ENCODE results near the gene CARMIL1.
A peak's percentile ranks its signal among the peaks of the same experiment; 100 is the strongest.

CARMIL1 gene

GRCh38 chr6:25418454-25419052 lies 139.4 kb downstream of the CARMIL1 start:
- no peak for TF ChIP-seq JUND (IDR thresholded peaks at IDR 0.05; ENCODE audit: low read depth)
- in situ Hi-C loops (cut with HindIII; ENCODE audit: low pct_unique_long_range_greater_than_20kb, low sequenced_read_pairs), result no loop called here
- DNase-seq (ENCODE audit: low read depth in 1 of 2, low spot score in 1 of 2), result no peak

- TF ChIP-seq JUND (IDR thresholded peaks at IDR 0.05; ENCODE audit: low read depth), result no peak
- DNase-seq (ENCODE audit: low read depth in 1 of 2, low spot score in 1 of 2), result no peak
- in situ Hi-C loops (cut with HindIII; ENCODE audit: low pct_unique_long_range_greater_than_20kb, low sequenced_read_pairs), result no loop called here
Observed at GRCh38 chr6:25419879-25420278, 140.7 kb downstream of the CARMIL1 start.

- DNase-seq (ENCODE audit: low read depth in 1 of 2, low spot score in 1 of 2), result no peak
- no peak for TF ChIP-seq JUND (IDR thresholded peaks at IDR 0.05; ENCODE audit: low read depth)
- in situ Hi-C loops (cut with HindIII; ENCODE audit: low pct_unique_long_range_greater_than_20kb, low sequenced_read_pairs), result no loop called here
Observed at GRCh38 chr6:25423358-25423757, 144.2 kb downstream of the CARMIL1 start.

- in situ Hi-C loops (cut with HindIII; ENCODE audit: low pct_unique_long_range_greater_than_20kb, low sequenced_read_pairs), result no loop called here
- no peak for TF ChIP-seq JUND (IDR thresholded peaks at IDR 0.05; ENCODE audit: low read depth)
- DNase-seq (ENCODE audit: low read depth in 1 of 2, low spot score in 1 of 2), result no peak
Observed at GRCh38 chr6:25424303-25424702, 145.1 kb downstream of the CARMIL1 start.

- TF ChIP-seq JUND (IDR thresholded peaks at IDR 0.05; ENCODE audit: low read depth), result no peak
- in situ Hi-C loops (cut with HindIII; ENCODE audit: low pct_unique_long_range_greater_than_20kb, low sequenced_read_pairs), result no loop called here
- no peak for DNase-seq (ENCODE audit: low read depth in 1 of 2, low spot score in 1 of 2)
Observed at GRCh38 chr6:25427549-25427948, 148.4 kb downstream of the CARMIL1 start.

- no peak for TF ChIP-seq JUND (IDR thresholded peaks at IDR 0.05; ENCODE audit: low read depth)
- DNase-seq (ENCODE audit: low read depth in 1 of 2, low spot score in 1 of 2), result no peak
- in situ Hi-C loops (cut with HindIII; ENCODE audit: low pct_unique_long_range_greater_than_20kb, low sequenced_read_pairs), result no loop called here
Observed at GRCh38 chr6:25428758-25429317, 149.7 kb downstream of the CARMIL1 start.

- no peak for TF ChIP-seq JUND (IDR thresholded peaks at IDR 0.05; ENCODE audit: low read depth)
- no peak for DNase-seq (ENCODE audit: low read depth in 1 of 2, low spot score in 1 of 2)
- in situ Hi-C loops (cut with HindIII; ENCODE audit: low pct_unique_long_range_greater_than_20kb, low sequenced_read_pairs), result no loop called here
Observed at GRCh38 chr6:25431306-25431974, 152.3 kb downstream of the CARMIL1 start.

GRCh38 chr6:25431975-25432307 lies 152.8 kb downstream of the CARMIL1 start:
- no peak for TF ChIP-seq JUND (IDR thresholded peaks at IDR 0.05; ENCODE audit: low read depth)
- DNase-seq (ENCODE audit: low read depth in 1 of 2, low spot score in 1 of 2), result no peak
- in situ Hi-C loops (cut with HindIII; ENCODE audit: low pct_unique_long_range_greater_than_20kb, low sequenced_read_pairs), result no loop called here

GRCh38 chr6:25434921-25435320 lies 155.7 kb downstream of the CARMIL1 start:
- no peak for DNase-seq (ENCODE audit: low read depth in 1 of 2, low spot score in 1 of 2)
- TF ChIP-seq JUND (IDR thresholded peaks at IDR 0.05; ENCODE audit: low read depth), result no peak
- in situ Hi-C loops (cut with HindIII; ENCODE audit: low pct_unique_long_range_greater_than_20kb, low sequenced_read_pairs), result no loop called here

GRCh38 chr6:25435416-25435985 lies 156.3 kb downstream of the CARMIL1 start:
- peak in 1 of 2 experiments; percentile 27 for DNase-seq (ENCODE audit: low read depth in 1 of 2, low spot score in 1 of 2)
- in situ Hi-C loops (cut with HindIII; ENCODE audit: low pct_unique_long_range_greater_than_20kb, low sequenced_read_pairs), result no loop called here
- TF ChIP-seq JUND (IDR thresholded peaks at IDR 0.05; ENCODE audit: low read depth), result no peak

GRCh38 chr6:25436760-25437159 lies 157.6 kb downstream of the CARMIL1 start:
- in situ Hi-C loops (cut with HindIII; ENCODE audit: low pct_unique_long_range_greater_than_20kb, low sequenced_read_pairs), result no loop called here
- TF ChIP-seq JUND (IDR thresholded peaks at IDR 0.05; ENCODE audit: low read depth), result no peak
- peak in 1 of 2 experiments; percentile 6 for DNase-seq (ENCODE audit: low read depth in 1 of 2, low spot score in 1 of 2)

- in situ Hi-C loops (cut with HindIII; ENCODE audit: low pct_unique_long_range_greater_than_20kb, low sequenced_read_pairs), result no loop called here
- no peak for TF ChIP-seq JUND (IDR thresholded peaks at IDR 0.05; ENCODE audit: low read depth)
Observed at GRCh38 chr6:25439368-25439767, 160.2 kb downstream of the CARMIL1 start.

GRCh38 chr6:25441663-25442270 lies 162.6 kb downstream of the CARMIL1 start:
- TF ChIP-seq JUND (IDR thresholded peaks at IDR 0.05; ENCODE audit: low read depth), result no peak
- DNase-seq (ENCODE audit: low read depth in 1 of 2, low spot score in 1 of 2), result no peak
- in situ Hi-C loops (cut with HindIII; ENCODE audit: low pct_unique_long_range_greater_than_20kb, low sequenced_read_pairs), result no loop called here

More at GRCh38 chr6:25439368-25439767, 160.2 kb downstream of the CARMIL1 start:
- DNase-seq (ENCODE audit: low read depth in 1 of 2, low spot score in 1 of 2), result no peak
